HG03103 (cell line): ENCODE data around the gene SLC4A2.

Source experiments
- ATAC-seq: cut with Tn5 transposase; IDR thresholded peaks from one replicate; pipeline ENCODE4 v1.9.1; 2021; ENCODE audit warnings: low read depth; ENCODE audit not compliant: unreplicated experiment

SLC4A2 gene

DNA sequence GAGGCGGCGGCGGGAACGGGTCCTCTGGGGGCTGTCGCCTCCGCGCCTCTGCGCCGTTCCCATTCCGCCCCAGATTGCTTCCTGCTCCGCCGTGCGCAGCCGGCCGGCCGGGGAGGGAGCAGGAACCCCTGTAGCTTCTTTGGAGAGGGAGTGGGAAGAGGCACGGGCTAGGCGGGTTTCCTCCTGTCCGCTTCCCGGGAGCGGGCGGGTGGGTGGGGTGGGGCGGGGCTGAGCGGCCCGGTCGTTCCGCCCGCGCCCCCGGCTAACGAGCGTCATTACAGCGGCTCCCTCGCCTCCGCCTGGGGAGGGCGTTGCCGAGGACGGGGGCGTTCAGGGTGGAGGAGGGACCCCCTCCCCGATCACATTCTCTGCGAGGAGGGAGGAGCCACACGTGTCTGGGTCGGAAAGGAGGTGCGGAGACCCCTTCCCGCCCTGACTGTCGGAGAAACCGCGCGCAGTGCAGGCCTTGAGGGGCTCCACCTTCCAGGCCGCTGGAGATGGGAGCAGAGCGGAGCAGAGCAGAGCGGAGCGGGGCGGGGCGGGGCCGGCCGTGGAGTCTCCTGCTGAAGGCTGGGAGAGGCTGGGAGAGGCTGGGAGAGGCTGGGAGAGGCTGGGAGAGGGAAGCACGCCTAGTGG, 66.6 kb downstream of the SLC4A2 start:
- no peak for ATAC-seq
